Sigmoid colon (tissue), 4 donors: ENCODE results near the gene PLCH1.

Experiments used
- EP300 ChIP-seq, 4 donors: sonication (generic); formaldehyde crosslinking; IDR thresholded peaks; one replicate each; pipeline ENCODE4 v1.6.1; 2017; ENCODE audit warnings: antibody characterized with exemption in 4 of 4
- TF ChIP-seq, protein P1 (sequence below), 4 experiments: fragments of 450-650 bp in 3 of 4; fragments of 200-600 bp in 1 of 4; IDR thresholded peaks; one replicate each; pipeline ENCODE4 v1.5.1; 2016 to 2019; ENCODE audit warnings: antibody characterized with exemption in 4 of 4, mild to moderate bottlenecking in 3 of 4, moderate library complexity in 2 of 4

DNA sequence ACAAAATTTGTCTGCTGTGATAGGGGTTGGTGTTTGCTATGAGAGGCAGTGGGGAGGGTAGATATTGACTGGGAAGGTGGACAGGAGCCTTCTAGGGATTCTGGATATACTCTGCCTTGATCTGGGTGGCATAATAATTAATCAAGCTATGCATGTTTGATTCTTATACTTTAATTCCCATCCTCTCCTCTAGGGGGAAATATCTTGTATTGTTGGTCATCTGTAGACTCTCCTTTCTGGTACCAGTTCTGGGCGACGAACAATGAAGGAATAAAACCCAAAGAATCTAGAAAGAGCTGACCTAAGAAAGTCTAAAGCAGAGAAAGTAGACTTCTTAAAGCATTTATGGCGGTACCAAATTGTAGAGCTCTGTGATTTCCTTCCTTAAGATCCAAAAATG, 253.2 kb downstream of the PLCH1 start:
- TF ChIP-seq, protein P1, sequence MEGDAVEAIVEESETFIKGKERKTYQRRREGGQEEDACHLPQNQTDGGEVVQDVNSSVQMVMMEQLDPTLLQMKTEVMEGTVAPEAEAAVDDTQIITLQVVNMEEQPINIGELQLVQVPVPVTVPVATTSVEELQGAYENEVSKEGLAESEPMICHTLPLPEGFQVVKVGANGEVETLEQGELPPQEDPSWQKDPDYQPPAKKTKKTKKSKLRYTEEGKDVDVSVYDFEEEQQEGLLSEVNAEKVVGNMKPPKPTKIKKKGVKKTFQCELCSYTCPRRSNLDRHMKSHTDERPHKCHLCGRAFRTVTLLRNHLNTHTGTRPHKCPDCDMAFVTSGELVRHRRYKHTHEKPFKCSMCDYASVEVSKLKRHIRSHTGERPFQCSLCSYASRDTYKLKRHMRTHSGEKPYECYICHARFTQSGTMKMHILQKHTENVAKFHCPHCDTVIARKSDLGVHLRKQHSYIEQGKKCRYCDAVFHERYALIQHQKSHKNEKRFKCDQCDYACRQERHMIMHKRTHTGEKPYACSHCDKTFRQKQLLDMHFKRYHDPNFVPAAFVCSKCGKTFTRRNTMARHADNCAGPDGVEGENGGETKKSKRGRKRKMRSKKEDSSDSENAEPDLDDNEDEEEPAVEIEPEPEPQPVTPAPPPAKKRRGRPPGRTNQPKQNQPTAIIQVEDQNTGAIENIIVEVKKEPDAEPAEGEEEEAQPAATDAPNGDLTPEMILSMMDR (IDR thresholded peaks at IDR 0.05) = no peak
- no peak for TF ChIP-seq EP300 (IDR thresholded peaks at IDR 0.05)
